ENCODE results near the gene C1orf198.

DNA sequence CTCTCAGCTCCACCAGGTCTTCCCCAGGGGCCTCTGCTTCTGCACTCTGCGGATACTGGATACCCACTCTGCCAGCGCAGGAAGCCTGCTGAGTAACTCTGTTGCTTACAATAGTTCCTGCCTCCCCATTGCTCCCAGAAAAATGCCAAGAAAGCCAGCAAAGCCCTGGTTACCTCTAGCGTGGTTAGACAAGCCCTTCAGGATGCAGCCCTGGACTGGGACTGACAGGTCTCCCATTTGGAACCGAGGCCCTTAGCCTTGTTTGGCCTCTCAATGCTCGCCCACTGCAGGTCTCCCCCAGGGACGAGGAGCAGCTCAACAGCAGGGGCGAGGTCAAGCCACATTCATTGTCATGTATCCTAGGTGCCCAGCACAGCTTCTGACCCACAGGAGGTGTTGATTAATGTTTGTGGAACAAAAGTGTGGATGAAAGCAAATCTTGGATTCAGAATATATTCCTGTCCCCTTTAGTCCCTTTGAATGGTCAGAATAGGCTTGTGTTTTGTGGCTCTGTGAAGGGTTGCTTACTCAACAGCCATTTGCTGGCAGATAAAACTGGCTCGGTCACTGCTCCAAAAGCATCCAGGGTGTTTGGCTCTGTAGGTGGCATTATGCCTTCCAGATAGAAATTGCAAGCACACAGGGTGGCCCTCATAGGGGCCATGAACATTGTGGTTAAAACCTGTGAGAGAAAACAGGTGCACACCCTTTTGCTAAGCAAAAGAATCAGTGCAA lies 58.9 kb downstream of the C1orf198 start:
- TF ChIP-seq, protein P1, sequence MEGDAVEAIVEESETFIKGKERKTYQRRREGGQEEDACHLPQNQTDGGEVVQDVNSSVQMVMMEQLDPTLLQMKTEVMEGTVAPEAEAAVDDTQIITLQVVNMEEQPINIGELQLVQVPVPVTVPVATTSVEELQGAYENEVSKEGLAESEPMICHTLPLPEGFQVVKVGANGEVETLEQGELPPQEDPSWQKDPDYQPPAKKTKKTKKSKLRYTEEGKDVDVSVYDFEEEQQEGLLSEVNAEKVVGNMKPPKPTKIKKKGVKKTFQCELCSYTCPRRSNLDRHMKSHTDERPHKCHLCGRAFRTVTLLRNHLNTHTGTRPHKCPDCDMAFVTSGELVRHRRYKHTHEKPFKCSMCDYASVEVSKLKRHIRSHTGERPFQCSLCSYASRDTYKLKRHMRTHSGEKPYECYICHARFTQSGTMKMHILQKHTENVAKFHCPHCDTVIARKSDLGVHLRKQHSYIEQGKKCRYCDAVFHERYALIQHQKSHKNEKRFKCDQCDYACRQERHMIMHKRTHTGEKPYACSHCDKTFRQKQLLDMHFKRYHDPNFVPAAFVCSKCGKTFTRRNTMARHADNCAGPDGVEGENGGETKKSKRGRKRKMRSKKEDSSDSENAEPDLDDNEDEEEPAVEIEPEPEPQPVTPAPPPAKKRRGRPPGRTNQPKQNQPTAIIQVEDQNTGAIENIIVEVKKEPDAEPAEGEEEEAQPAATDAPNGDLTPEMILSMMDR (conservative IDR thresholded peaks at IDR 0.05): no peak
- no peak for TF ChIP-seq ZFX (IDR thresholded peaks at IDR 0.05)

Data from C4-2B (cell line).